ENCODE data around the gene DNAH11.

Gene DNAH11

GRCh38 chr7:21886396-21886795, 343.6 kb downstream of the DNAH11 start:
- no peak for DNase-seq (ENCODE audit: low spot score)

- no peak for DNase-seq (ENCODE audit: low spot score)
Observed at GRCh38 chr7:21887353-21887752, 344.5 kb downstream of the DNAH11 start.

GRCh38 chr7:21887779-21888178, 344.9 kb downstream of the DNAH11 start:
- DNase-seq (ENCODE audit: low spot score) = no peak

GRCh38 chr7:21891291-21891690, 348.5 kb downstream of the DNAH11 start:
- DNase-seq (ENCODE audit: low spot score) = no peak

GRCh38 chr7:21893401-21893800, 350.6 kb downstream of the DNAH11 start:
- DNase-seq (ENCODE audit: low spot score) = no peak

- peak; percentile 4 for DNase-seq (ENCODE audit: low spot score)
Observed at GRCh38 chr7:21898265-21898930, 355.6 kb downstream of the DNAH11 start.

- no peak for DNase-seq (ENCODE audit: low spot score)
Observed at GRCh38 chr7:21902240-21902639, 359.4 kb downstream of the DNAH11 start.

GRCh38 chr7:21903020-21903786, 360.4 kb downstream of the DNAH11 start:
- DNase-seq (ENCODE audit: low spot score) = no peak

GRCh38 chr7:21908746-21909145, 365.9 kb downstream of the DNAH11 start:
- DNase-seq (ENCODE audit: low spot score) = no peak

- no peak for DNase-seq (ENCODE audit: low spot score)
Observed at GRCh38 chr7:21910253-21910652, 367.4 kb downstream of the DNAH11 start.

- DNase-seq (ENCODE audit: low spot score) = no peak
Observed at GRCh38 chr7:21911341-21911875, 368.6 kb downstream of the DNAH11 start.

- DNase-seq (ENCODE audit: low spot score) = peak; percentile 63
Observed at GRCh38 chr7:21912305-21912704, 369.5 kb downstream of the DNAH11 start.

GRCh38 chr7:21912931-21913780, 370.3 kb downstream of the DNAH11 start:
- DNase-seq (ENCODE audit: low spot score) = no peak

GRCh38 chr7:21914671-21915070, 371.8 kb downstream of the DNAH11 start:
- DNase-seq (ENCODE audit: low spot score) = no peak

- no peak for DNase-seq (ENCODE audit: low spot score)
Observed at GRCh38 chr7:21915140-21915539, 372.3 kb downstream of the DNAH11 start.

GRCh38 chr7:21916176-21916575, 373.3 kb downstream of the DNAH11 start:
- DNase-seq (ENCODE audit: low spot score) = no peak

GRCh38 chr7:21916629-21917028, 373.8 kb downstream of the DNAH11 start:
- DNase-seq (ENCODE audit: low spot score) = no peak

- no peak for DNase-seq (ENCODE audit: low spot score)
Observed at GRCh38 chr7:21918216-21918615, 375.4 kb downstream of the DNAH11 start.

- DNase-seq (ENCODE audit: low spot score) = no peak
Observed at GRCh38 chr7:21920936-21921335, 378.1 kb downstream of the DNAH11 start.

GRCh38 chr7:21922605-21923004, 379.8 kb downstream of the DNAH11 start:
- no peak for DNase-seq (ENCODE audit: low spot score)

- no peak for DNase-seq (ENCODE audit: low spot score)
Observed at GRCh38 chr7:21923658-21924057, 380.8 kb downstream of the DNAH11 start.

- DNase-seq (ENCODE audit: low spot score) = no peak
Observed at GRCh38 chr7:21926448-21926847, 383.6 kb downstream of the DNAH11 start.

Measured in Ammon's horn (tissue), 1 donor.